HG03432 (cell line): Measurements from ENCODE around the gene NUP54.

Experiments
- ATAC-seq: cut with Tn5 transposase; IDR thresholded peaks from one replicate; pipeline ENCODE4 v1.9.1; 2021; ENCODE audit warnings: mild to moderate bottlenecking, moderate library complexity; ENCODE audit not compliant: unreplicated experiment

NUP54 gene

GRCh38 chr4:76147454-76148141 lies 599 bp downstream of the NUP54 start:
- ATAC-seq = peak; percentile 53

- ATAC-seq = no peak
Observed at GRCh38 chr4:76144546-76144945, 3.7 kb downstream of the NUP54 start.

- no peak for ATAC-seq
Observed at GRCh38 chr4:76141241-76141640, 7.0 kb downstream of the NUP54 start.

- ATAC-seq = no peak
Observed at GRCh38 chr4:76127754-76128153, 20.4 kb downstream of the NUP54 start.

- no peak for ATAC-seq
Observed at GRCh38 chr4:76125816-76126215, 22.4 kb downstream of the NUP54 start.

GRCh38 chr4:76120199-76120598 lies 28.0 kb downstream of the NUP54 start:
- ATAC-seq = no peak

GRCh38 chr4:76117536-76117935 lies 30.7 kb downstream of the NUP54 start:
- ATAC-seq = no peak

GRCh38 chr4:76116821-76117220 lies 31.4 kb downstream of the NUP54 start:
- ATAC-seq = no peak

GRCh38 chr4:76108467-76109181 lies 39.6 kb downstream of the NUP54 start:
- no peak for ATAC-seq

- no peak for ATAC-seq
Observed at GRCh38 chr4:76106442-76106841, 41.8 kb downstream of the NUP54 start.

GRCh38 chr4:76105652-76106051 lies 42.5 kb downstream of the NUP54 start:
- ATAC-seq = no peak

GRCh38 chr4:76096076-76096475 lies 52.1 kb downstream of the NUP54 start:
- ATAC-seq = no peak

GRCh38 chr4:76095568-76095967 lies 52.6 kb downstream of the NUP54 start:
- no peak for ATAC-seq

GRCh38 chr4:76091052-76091451 lies 57.1 kb downstream of the NUP54 start:
- no peak for ATAC-seq

- ATAC-seq = peak; percentile 73
Observed at GRCh38 chr4:76090241-76090691, 57.9 kb downstream of the NUP54 start.

GRCh38 chr4:76088719-76089118 lies 59.5 kb downstream of the NUP54 start:
- no peak for ATAC-seq

GRCh38 chr4:76087007-76087769 lies 61.0 kb downstream of the NUP54 start:
- no peak for ATAC-seq

GRCh38 chr4:76084542-76084941 lies 63.7 kb downstream of the NUP54 start:
- ATAC-seq = no peak

- ATAC-seq = no peak
Observed at GRCh38 chr4:76083386-76083988, 64.7 kb downstream of the NUP54 start.

- ATAC-seq = no peak
Observed at GRCh38 chr4:76078033-76078613, 70.1 kb downstream of the NUP54 start.
